HCT116 (cell line): ENCODE data around the gene CTDSP1. TPM values are rescaled to one million over a fixed set of nuclear protein-coding genes. Genes with fewer than 3 reads are reported as not detected.

Experiments
- ATAC-seq: fragments of 200-7000 bp; cut with Tn5 transposase; 2 replicates; pipeline ENCODE4 v1.9.1; 2020; ENCODE audit warnings: mild to moderate bottlenecking, moderate library complexity
- BruUV-seq: library from RNA; stranded (reverse); fragments of 400-500 nt; replicated peaks from 2 replicates; lab custom pipeline; 2021; lab: Mats Ljungman, UMichigan
- CTCF ChIA-PET: fragments of 300-600 bp; sonication (Branson Sonifier 250); formaldehyde crosslinking; loops from one replicate; lab custom pipeline; 2021; ENCODE audit warnings: antibody characterized with exemption; lab: Charles Lee
- POLR2A ChIA-PET: fragments of 300-600, 350-600 bp; sonication (Branson Sonifier 250); formaldehyde crosslinking; loops from one replicate; lab custom pipeline; 2021; ENCODE audit warnings: antibody characterized with exemption; lab: Charles Lee
- RAD21 ChIA-PET, 2 experiments: fragments of 300-600 bp; sonication (Branson Sonifier 250); formaldehyde crosslinking; loops; one replicate each; lab custom pipeline; 2023; ENCODE audit warnings: low total read pairs in 2 of 2; ENCODE audit not compliant: uncharacterized antibody in 2 of 2, unreplicated experiment in 2 of 2, low non-redundant PET in 1 of 2; lab: Charles Lee
- DNase-seq: peaks from one replicate; pipeline ENCODE4 v3.0.0-alpha.2; 2010; ENCODE audit warnings: low read depth, low spot score
- H2AFZ ChIP-seq: fragments of 200-600 bp; shearing (Covaris generic), sonication (generic); 2 replicates; pipeline ENCODE4 v1.6.1; 2017; ENCODE audit warnings: low read depth, mixed run types, mixed read lengths, antibody characterized with exemption, low read length; ENCODE audit not compliant: poor library complexity, severe bottlenecking
- H3K27ac ChIP-seq: 2 replicates; pipeline ENCODE4 v1.5.1; 2012; ENCODE audit warnings: low read depth, low read length
- H3K27me3 ChIP-seq: fragments of 200-600 bp; sonication (generic); 2 replicates; pipeline ENCODE4 v1.6.1; 2016; ENCODE audit warnings: mixed run types, low read length, mixed read lengths; ENCODE audit not compliant: insufficient read depth
- H3K36me3 ChIP-seq, 2 experiments: fragments of 200-500 bp in 1 of 2; fragments of 200-600 bp in 1 of 2; sonication (Bioruptor generic) in 1 of 2; sonication (generic) in 1 of 2; 2 replicates each; pipeline versions ENCODE4 v1.5.1 to v1.6.1; 2014 to 2016; ENCODE audit warnings: low read length in 2 of 2, inconsistent platforms in 1 of 2, mixed read lengths in 1 of 2, mixed run types in 1 of 2; ENCODE audit not compliant: insufficient read depth in 2 of 2, control insufficient read depth in 1 of 2
- H3K4me1 ChIP-seq, 2 experiments: fragments of 200-600 bp in 1 of 2; sonication (generic) in 1 of 2; 2 replicates each; pipeline versions ENCODE4 v1.5.1 to v1.6.1; 2012 to 2017; ENCODE audit warnings: low read length in 2 of 2, inconsistent platforms in 1 of 2, mild to moderate bottlenecking in 1 of 2, mixed read lengths in 1 of 2, mixed run types in 1 of 2, moderate library complexity in 1 of 2; ENCODE audit not compliant: insufficient read depth in 2 of 2, control insufficient read depth in 1 of 2
- H3K4me2 ChIP-seq: fragments of 200-600 bp; sonication (generic); 2 replicates; pipeline ENCODE4 v1.6.1; 2017; ENCODE audit warnings: mixed run types, low read length, mixed read lengths
- H3K4me3 ChIP-seq, 2 experiments: fragments of 200-600 bp in 1 of 2; sonication (generic) in 1 of 2; replicated peaks in 1 of 2; 2 replicates each; pipeline ENCODE4 v1.5.1; 2011 to 2016; ENCODE audit warnings: low read length in 2 of 2, control low read depth in 1 of 2, low read depth in 1 of 2, mild to moderate bottlenecking in 1 of 2, mixed read lengths in 1 of 2, mixed run types in 1 of 2
- H3K79me2 ChIP-seq: fragments of 200-600 bp; sonication (generic); 2 replicates; pipeline ENCODE4 v1.6.1; 2017; ENCODE audit warnings: mild to moderate bottlenecking, mixed run types, low read length, moderate library complexity, mixed read lengths; ENCODE audit not compliant: insufficient read depth
- H3K9ac ChIP-seq: fragments of 200-600 bp; sonication (generic); 2 replicates; pipeline ENCODE4 v1.6.1; 2016; ENCODE audit warnings: low read length, mixed read lengths
- H3K9me2 ChIP-seq: fragments of 200-600 bp; sonication (generic), shearing (Covaris generic); 2 replicates; pipeline ENCODE4 v1.6.1; 2017; ENCODE audit warnings: mixed run types, mild to moderate bottlenecking, moderate library complexity; ENCODE audit not compliant: insufficient read depth
- H3K9me3 ChIP-seq, 2 experiments: fragments of 200-500 bp in 1 of 2; fragments of 200-600 bp in 1 of 2; sonication (Bioruptor generic) in 1 of 2; sonication (generic) in 1 of 2; 2 replicates each; pipeline ENCODE4 v1.6.1; 2014 to 2017; ENCODE audit warnings: low read length in 2 of 2, mixed read lengths in 2 of 2, inconsistent platforms in 1 of 2, low read depth in 1 of 2, mild to moderate bottlenecking in 1 of 2, mixed run types in 1 of 2, moderate library complexity in 1 of 2; ENCODE audit not compliant: control insufficient read depth in 1 of 2, insufficient read depth in 1 of 2
- H4K20me1 ChIP-seq: fragments of 200-600 bp; sonication (generic), shearing (Covaris generic); 2 replicates; pipeline ENCODE4 v1.6.1; 2017; ENCODE audit warnings: mixed run types, mild to moderate bottlenecking, moderate library complexity; ENCODE audit not compliant: insufficient read depth
- ELF1 ChIP-seq: IDR thresholded peaks from 2 replicates; pipeline ENCODE4 v1.6.1; 2012; ENCODE audit warnings: low read depth, borderline replicate concordance
- JUND ChIP-seq: IDR thresholded peaks from 2 replicates; pipeline ENCODE4 v1.6.1; 2012
- POLR2A ChIP-seq: IDR thresholded peaks from 2 replicates; pipeline ENCODE4 v1.7.0; 2011; ENCODE audit warnings: borderline replicate concordance; ENCODE audit not compliant: insufficient read depth, insufficient read length; ENCODE audit errors: extremely low read depth
- REST ChIP-seq: IDR thresholded peaks from 2 replicates; pipeline ENCODE4 v1.6.1; 2012; ENCODE audit warnings: low read depth
- SIN3A ChIP-seq: IDR thresholded peaks from 2 replicates; pipeline ENCODE4 v1.6.1; 2012; ENCODE audit warnings: low read depth
- SRF ChIP-seq: IDR thresholded peaks from 2 replicates; pipeline ENCODE4 v1.6.1; 2012; ENCODE audit warnings: low read depth
- YY1 ChIP-seq: IDR thresholded peaks from 2 replicates; pipeline ENCODE4 v1.6.1; 2011; ENCODE audit warnings: low read length, low read depth, moderate library complexity, mild to moderate bottlenecking; ENCODE audit not compliant: insufficient replicate concordance; ENCODE audit errors: extremely low read depth
- intact Hi-C: fragments of 100-400 bp; cut with micrococcal nuclease; formaldehyde crosslinking; loops from 2 replicates; pipeline ENCODE4 v1.10.0; 2022
- total RNA-seq: library from RNA; stranded (reverse); gene quantifications from one replicate; pipeline ENCODE4 v1.2.1, GENCODE V29; 2021; ENCODE audit not compliant: unreplicated experiment
- TF ChIP-seq, protein P1 (sequence below): IDR thresholded peaks from 2 replicates; pipeline ENCODE4 v1.6.1; 2012
- TF ChIP-seq, protein P2 (sequence below): IDR thresholded peaks from 2 replicates; pipeline ENCODE4 v1.6.1; 2011; ENCODE audit warnings: mild to moderate bottlenecking, low read length, moderate library complexity; ENCODE audit not compliant: insufficient replicate concordance; ENCODE audit errors: extremely low read depth

CTDSP1 gene
- total RNA-seq, 1 experiment from 2014 or later, result 90.7 TPM

DNA sequence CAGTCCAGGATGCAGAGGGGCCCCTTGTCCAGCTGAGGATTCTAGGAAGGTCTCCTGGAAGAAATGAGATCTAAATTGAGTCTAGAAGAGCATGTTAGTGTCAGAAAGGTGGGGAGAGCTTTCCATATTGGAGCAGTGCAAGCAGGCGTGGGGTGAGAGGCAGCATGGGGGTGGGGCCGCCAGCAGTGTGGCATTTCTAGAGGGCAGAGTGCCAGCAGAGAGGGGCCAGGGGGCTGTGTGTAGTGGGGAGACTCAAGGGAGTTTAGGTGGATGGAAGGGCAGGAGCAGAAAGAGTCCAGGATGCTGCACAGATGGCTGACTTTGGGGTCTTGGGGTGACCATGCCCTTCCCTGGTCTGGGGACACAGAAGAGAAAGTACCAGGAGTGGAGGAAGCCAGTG is 21.4 kb downstream of the CTDSP1 start:
- intact Hi-C loops, result no loop called here
- POLR2A ChIA-PET, result no interaction called here
- Histone ChIP-seq H3K4me1 (no peaks in the 10 kb centered on the region), H3K27ac (no peak overlapping the region), H3K9ac (no peak overlapping the region), H2AFZ (no peak overlapping the region), H3K27me3 (no peaks in the 10 kb centered on the region), H3K9me2 (no peaks in the 10 kb centered on the region), H3K79me2 (no peaks in the 10 kb centered on the region), H3K9me3 (no peaks in the 10 kb centered on the region), H3K36me3 (no peaks in the 10 kb centered on the region), H3K4me3 (no peak overlapping the region), H4K20me1 (no peaks in the 10 kb centered on the region), H3K4me2 (no peak overlapping the region)
- BruUV-seq, result no TSS peak
- no peak for ATAC-seq
- CTCF ChIA-PET, result no interaction called here
- RAD21 ChIA-PET, result no interaction called here
- DNase-seq, result no peak
- no peak for TF ChIP-seq YY1
- no peak for TF ChIP-seq REST
- TF ChIP-seq SIN3A, result no peak
- TF ChIP-seq, protein P1, sequence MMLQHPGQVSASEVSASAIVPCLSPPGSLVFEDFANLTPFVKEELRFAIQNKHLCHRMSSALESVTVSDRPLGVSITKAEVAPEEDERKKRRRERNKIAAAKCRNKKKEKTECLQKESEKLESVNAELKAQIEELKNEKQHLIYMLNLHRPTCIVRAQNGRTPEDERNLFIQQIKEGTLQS, result no peak
- TF ChIP-seq, protein P2, sequence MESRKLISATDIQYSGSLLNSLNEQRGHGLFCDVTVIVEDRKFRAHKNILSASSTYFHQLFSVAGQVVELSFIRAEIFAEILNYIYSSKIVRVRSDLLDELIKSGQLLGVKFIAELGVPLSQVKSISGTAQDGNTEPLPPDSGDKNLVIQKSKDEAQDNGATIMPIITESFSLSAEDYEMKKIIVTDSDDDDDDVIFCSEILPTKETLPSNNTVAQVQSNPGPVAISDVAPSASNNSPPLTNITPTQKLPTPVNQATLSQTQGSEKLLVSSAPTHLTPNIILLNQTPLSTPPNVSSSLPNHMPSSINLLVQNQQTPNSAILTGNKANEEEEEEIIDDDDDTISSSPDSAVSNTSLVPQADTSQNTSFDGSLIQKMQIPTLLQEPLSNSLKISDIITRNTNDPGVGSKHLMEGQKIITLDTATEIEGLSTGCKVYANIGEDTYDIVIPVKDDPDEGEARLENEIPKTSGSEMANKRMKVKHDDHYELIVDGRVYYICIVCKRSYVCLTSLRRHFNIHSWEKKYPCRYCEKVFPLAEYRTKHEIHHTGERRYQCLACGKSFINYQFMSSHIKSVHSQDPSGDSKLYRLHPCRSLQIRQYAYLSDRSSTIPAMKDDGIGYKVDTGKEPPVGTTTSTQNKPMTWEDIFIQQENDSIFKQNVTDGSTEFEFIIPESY, result no peak
- TF ChIP-seq POLR2A, result no peak
- no peak for TF ChIP-seq ELF1
- TF ChIP-seq SRF, result no peak
- TF ChIP-seq JUND, result no peak
